ENCODE measurements around the gene ADAP1.
"Not testable (repeated sequence)": the region's sequence is repeated elsewhere in the genome, so short reads cannot be mapped to it uniquely, and the experiment has no call there.

The ADAP1 gene

DNA sequence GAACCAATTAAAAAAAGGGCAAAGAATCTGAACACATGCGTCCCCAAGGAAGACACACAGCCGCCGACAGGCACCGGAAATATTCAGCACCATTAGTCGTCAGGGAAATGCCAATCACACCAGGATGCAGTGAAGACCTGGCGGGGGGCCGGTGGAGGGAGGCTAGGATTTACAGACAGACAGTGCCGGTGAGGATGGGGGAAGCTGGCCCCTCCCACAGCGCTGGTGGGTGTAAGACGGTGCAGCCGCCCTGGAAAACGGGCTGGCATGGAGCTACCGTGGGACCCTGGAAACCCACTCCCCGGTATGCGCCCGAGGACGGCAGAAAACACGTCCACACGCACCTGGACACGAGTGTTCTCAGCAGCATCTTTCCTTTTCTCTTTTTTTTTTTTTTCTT, 4.8 kb upstream of the ADAP1 start:
- no peak for DNase-seq (ENCODE audit: low spot score)

DNA sequence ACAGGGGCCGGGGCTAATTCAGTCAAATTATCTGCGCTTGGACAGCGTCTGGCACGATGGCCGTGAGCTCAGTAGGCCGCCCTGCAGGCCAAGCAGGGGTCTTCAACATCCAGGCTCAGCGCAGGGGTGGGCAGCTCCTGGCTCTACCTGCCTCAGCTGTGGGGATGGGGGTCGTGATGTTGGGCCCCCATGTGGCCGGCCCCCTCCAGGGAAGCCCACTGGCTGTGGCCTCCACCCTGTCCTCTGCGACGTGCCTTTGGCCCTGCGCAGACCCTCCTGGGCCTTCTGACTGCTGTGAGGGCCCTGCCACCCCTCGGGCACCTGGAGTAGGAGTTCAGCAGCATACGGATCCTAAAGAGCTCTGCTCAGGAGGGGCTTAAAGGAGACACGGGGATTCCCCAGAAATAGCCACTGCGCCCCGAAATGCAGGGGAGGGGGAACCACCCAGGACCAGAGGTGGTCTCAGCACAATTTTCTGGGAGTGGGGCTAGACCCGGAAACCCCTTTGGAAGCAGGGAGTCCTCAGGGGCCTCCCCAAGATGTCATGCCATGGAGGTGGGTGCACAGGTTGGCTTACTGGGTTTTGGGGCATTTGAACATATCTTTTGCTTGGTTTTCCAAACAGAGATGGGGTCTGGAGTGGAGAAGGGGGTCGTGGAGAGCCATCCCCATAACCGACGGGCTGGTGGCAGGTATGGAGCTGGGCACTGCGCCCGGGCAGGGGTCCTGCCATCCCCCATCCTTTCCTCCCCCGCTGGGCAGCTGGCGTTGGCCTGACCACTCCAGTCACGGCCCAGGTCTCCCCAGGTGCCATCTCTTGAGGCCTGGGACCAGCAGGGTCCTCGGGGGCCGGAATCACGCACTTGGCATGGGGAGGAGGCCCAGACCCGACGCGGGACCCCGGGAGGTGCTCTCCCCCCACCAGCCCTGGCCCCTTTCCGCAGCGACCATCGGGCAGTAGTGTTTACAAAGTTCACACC, 4.0 kb upstream of the ADAP1 start:
- no peak for DNase-seq (ENCODE audit: low spot score)

- no peak for DNase-seq (ENCODE audit: low spot score)
Observed at GRCh38 chr7:957418-958220, 3.1 kb upstream of the ADAP1 start.

DNA sequence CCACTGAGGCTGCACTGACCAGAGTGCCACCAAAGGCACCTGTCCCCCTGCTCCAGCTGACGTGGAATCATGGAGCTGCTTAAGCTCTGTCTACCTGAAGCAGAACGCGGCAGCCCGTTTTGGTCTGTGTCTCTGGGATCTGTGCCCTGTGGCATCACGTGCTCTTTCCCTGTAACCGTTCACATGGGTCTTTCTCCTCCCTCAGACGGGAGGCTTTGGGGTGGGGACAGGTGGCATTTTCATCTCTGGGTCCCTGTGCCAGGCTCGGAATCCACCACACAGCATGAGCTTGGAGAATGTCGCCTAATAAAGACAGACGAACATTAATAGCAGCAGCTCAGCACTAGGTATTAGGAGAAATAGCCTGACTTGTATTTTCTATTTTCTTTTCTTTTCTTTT, 1.6 kb upstream of the ADAP1 start:
- DNase-seq (ENCODE audit: low spot score) = no peak

DNA sequence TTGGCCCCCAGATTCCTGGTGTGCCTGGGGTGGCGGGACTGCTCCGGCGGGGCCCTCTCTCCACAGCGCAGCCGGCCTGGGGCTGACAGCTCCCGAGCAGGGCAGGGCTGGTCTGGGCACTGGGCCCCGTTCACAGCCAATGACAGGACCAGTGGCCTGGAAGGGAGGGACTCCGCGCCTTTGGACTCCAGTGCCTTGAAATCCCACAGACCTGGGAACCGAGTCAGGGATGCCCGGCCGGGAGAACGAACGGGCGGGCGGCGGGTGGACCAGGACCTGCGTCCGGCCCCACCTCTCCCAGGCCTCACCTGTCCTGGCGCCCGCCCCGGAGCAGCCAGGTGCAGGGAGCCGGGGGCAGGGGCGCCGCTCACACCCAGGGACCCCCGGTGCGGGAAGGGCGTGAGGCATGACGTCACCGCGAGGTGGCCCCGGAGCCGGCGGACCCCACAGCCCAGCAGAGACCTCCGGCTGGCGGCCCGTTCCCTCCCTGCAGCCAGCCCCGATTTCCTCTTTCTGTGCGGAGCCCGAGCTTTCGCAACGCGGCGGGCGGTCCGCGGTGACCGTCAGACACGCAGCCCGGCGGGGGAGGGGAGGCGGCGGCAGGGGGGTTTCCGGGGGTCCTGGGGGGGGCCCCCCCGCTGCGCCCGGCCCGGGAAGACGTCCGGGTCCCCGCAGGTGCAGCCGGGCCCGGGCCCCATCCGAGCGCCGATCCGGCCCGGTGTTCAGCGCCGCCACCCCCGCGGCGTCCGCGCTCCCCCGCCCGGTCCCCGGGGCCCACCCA, 743 bp downstream of the ADAP1 start:
- DNase-seq (ENCODE audit: low spot score) = peak; percentile 73

GRCh38 chr7:952548-953441, 1.7 kb downstream of the ADAP1 start:
- DNase-seq (ENCODE audit: low spot score) = no peak

DNA sequence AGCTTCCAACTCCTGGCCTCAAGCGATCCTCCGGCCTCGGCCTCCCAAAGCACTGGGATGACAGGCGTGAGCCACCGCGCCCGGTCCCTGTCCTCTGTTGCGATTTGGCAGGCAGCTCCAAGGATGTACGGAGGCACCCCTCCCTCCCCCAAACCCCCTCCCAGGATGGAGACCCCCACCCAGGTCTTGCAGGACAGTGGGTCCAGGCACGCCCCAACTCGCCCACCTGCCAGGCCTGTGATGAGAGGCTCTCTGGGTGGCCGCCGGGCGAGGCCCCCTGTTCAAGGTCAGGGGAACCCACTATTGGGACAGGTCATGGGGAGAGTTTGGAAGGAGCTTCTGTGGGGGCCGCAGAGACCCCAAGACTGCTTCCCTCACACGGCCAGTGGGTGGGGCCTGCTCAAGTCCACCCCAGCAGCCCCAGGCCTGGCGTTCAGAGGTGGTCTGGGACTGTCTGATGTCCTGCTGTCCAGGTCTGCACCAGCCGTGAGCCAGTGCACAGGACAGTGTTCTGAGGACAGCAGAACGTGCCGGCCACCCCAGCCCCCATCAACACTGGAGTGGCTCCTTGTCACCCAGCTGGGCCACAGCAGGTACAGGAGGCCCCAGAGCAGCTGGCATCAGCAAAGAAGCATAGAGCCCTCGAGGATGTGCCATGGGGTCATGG, 2.5 kb downstream of the ADAP1 start:
- no peak for DNase-seq (ENCODE audit: low spot score)

DNA sequence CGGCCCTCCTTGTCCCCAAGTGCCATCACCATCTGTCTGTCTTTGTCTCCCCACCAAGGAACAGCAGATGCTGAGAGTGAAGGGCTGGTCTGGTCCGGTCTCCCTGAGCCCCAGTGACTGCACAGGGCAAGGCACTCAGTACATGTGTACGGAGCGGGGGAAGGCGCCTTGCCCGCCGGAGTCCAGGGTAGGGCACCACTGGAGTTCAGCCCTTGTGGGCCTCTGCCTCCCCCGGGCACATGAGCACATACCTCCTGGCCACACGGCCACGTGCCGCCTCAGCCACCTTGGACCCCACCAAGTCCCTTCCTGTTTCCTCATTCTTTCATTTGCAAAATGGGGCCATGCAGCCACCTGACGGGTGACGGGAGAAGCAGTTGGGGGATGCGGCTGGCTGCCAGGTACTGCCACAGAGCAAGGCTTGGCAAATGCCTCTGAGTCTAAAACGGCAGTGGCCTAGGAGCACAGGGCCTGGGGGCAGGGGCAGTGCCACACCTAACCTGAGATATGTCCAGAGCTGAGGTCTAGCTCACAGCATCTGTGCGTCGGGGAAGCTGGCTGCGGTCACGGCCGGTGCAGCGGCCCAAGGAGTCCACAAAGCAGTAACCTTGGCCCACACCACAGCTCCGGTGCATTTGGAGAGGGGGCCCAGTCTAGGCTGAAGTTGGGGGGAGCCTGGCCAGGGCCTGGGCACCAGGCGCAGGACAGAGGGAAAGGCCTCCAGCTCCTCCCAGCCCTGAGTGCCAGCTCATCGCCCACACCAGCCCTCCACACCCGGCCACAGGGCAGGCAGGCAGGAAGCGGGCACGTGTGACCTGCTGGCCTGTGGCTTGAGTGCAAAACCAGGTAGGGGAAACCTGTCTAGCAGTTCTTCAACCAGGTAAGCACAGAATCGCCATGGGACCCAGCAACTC, 5.2 kb downstream of the ADAP1 start:
- DNase-seq (ENCODE audit: low spot score) = no peak

DNA sequence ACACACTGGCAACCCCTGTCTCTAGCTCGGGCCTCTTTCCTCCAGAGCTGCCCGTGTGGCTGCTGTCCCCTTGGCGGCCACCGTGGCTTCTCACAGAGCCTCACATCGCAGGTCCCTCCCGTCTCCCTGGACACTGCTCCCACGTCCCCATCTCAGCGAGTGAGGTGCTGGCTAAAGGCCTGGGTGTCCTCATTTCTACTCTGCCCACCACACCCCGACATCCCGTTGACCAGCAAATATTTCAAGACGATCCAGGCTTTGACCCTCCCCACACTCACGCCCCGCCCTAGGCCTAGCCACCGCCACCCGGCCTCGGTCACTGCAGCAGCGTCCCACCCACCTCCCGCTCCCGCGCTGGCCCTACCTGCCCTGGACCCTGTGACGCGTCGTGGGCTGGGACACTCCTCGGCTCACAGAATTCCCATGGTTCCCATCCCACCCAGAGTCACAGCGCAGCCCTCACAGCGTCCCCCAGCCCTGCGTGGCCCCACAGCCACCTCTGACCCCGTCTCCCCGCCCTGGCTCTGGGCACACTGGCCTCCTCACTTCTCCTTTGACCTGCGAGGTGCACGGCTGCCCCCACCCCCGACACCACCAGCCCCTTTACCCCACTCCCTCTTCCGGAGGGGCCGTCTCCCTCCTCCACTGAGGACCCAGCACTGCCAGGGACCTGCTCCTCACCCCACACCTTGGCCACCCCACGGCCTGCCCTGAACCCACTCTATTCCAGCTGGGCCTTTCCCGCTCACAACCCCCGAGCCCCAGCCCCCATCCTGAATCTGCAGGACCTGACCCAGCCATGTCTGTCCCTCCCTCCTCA, 6.9 kb downstream of the ADAP1 start:
- DNase-seq (ENCODE audit: low spot score) = no peak

GRCh38 chr7:946256-946996, 8.1 kb downstream of the ADAP1 start:
- no peak for DNase-seq (ENCODE audit: low spot score)

GRCh38 chr7:945556-946255, 8.8 kb downstream of the ADAP1 start:
- no peak for DNase-seq (ENCODE audit: low spot score)

- no peak for DNase-seq (ENCODE audit: low spot score)
Observed at GRCh38 chr7:945147-945555, 9.3 kb downstream of the ADAP1 start.

GRCh38 chr7:944744-945143, 9.7 kb downstream of the ADAP1 start:
- DNase-seq (ENCODE audit: low spot score) = no peak

DNA sequence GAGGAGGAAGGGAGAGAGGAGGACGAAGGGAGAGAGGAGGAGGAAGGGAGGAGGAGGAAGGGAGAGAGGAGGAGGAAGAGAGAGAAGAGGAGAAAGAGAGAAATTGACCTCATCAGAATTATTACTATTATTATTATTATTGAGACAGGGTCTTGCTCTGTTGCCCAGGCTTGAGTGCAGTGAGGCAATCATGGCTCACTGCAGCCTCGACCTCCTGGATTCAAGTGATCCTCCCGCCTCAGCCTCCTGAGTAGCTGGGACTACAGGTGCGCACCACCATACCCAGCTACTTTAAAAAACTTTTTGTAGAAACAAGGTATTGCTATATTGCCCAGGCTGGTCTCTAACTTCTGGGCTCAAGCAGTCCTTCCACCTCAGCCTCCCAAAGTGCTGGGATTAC, 10.7 kb downstream of the ADAP1 start:
- DNase-seq (ENCODE audit: low spot score) = not testable (repeated sequence)

GRCh38 chr7:940599-941408, 13.7 kb downstream of the ADAP1 start:
- no peak for DNase-seq (ENCODE audit: low spot score)

- no peak for DNase-seq (ENCODE audit: low spot score)
Observed at GRCh38 chr7:939843-940242, 14.6 kb downstream of the ADAP1 start.
